HEK293 (cell line): ENCODE data around the gene ATP5PB.
A peak's percentile ranks its signal among the peaks of the same experiment; 100 is the strongest.

Experiments used
- CTCF ChIA-PET: fragments of 350-600 bp; formaldehyde crosslinking; extraction: SDS; loops from one replicate; lab custom pipeline; 2021; ENCODE audit warnings: antibody characterized with exemption; lab: Yijun Ruan, JAX
- POLR2A ChIA-PET: fragments of 300-600 bp; formaldehyde crosslinking; extraction: SDS; loops from one replicate; lab custom pipeline; 2020; ENCODE audit warnings: antibody characterized with exemption, inconsistent platforms; lab: Yijun Ruan, JAX
- H3K27ac ChIP-seq: fragments of 200-500 bp; sonication (Bioruptor generic); 2 replicates; pipeline ENCODE4 v1.5.1; 2014; ENCODE audit warnings: low read depth, low read length, control low read depth, inconsistent platforms; ENCODE audit errors: extremely low read depth
- H3K36me3 ChIP-seq, 2 experiments: fragments of 200-500 bp in 1 of 2; sonication (Bioruptor generic) in 1 of 2; 1 replicate in 1 of 2; 2 replicates in 1 of 2; pipeline ENCODE4 v1.5.1; 2014 to 2017; ENCODE audit warnings: inconsistent platforms in 2 of 2, low read length in 2 of 2; ENCODE audit not compliant: control insufficient read depth in 2 of 2, insufficient read depth in 1 of 2
- H3K4me1 ChIP-seq: fragments of 200-500 bp; sonication (Bioruptor generic); 2 replicates; pipeline ENCODE4 v1.5.1; 2014; ENCODE audit warnings: mild to moderate bottlenecking, low read length, inconsistent platforms; ENCODE audit not compliant: control insufficient read depth, insufficient read depth
- H3K4me3 ChIP-seq: 2 replicates; pipeline ENCODE4 v1.5.1; 2011; ENCODE audit warnings: low read depth, mild to moderate bottlenecking, control low read depth, low read length, moderate library complexity
- H3K9me3 ChIP-seq: fragments of 200-500 bp; sonication (Bioruptor generic); 2 replicates; pipeline ENCODE4 v1.5.1; 2014; ENCODE audit warnings: low read depth, low read length, inconsistent platforms; ENCODE audit not compliant: control insufficient read depth, insufficient read depth
- BCL11A ChIP-seq: fragments of 450-650 bp; formaldehyde crosslinking; IDR thresholded peaks from 2 replicates; pipeline ENCODE4 v1.5.1; 2016; ENCODE audit warnings: low read depth, missing biosample characterization, missing genetic modification characterization
- EGR2 ChIP-seq: fragments of 450-650 bp; formaldehyde crosslinking; IDR thresholded peaks from 2 replicates; pipeline ENCODE4 v1.5.1; 2016; ENCODE audit warnings: low read depth, missing biosample characterization, missing genetic modification characterization
- GLI4 ChIP-seq: fragments of 450-650 bp; formaldehyde crosslinking; IDR thresholded peaks from 2 replicates; pipeline ENCODE4 v1.5.1; 2016; ENCODE audit warnings: missing biosample characterization, missing genetic modification characterization
- GLIS1 ChIP-seq: fragments of 450-650 bp; formaldehyde crosslinking; IDR thresholded peaks from 2 replicates; pipeline ENCODE4 v1.5.1; 2016; ENCODE audit warnings: missing biosample characterization, missing genetic modification characterization
- HOXC10 ChIP-seq: sonication (generic); formaldehyde crosslinking; IDR thresholded peaks from 2 replicates; pipeline ENCODE4 v1.8.1; 2023; ENCODE audit warnings: mild to moderate bottlenecking, missing genetic modification reagents
- KLF7 ChIP-seq: fragments of 450-650 bp; formaldehyde crosslinking; IDR thresholded peaks from 2 replicates; pipeline ENCODE4 v1.5.1; 2016; ENCODE audit warnings: missing biosample characterization, missing genetic modification characterization, borderline replicate concordance
- OVOL3 ChIP-seq: fragments of 450-650 bp; formaldehyde crosslinking; IDR thresholded peaks from 2 replicates; pipeline ENCODE4 v1.5.1; 2016; ENCODE audit warnings: missing biosample characterization, missing genetic modification characterization
- PATZ1 ChIP-seq: fragments of 450-650 bp; formaldehyde crosslinking; IDR thresholded peaks from 2 replicates; pipeline ENCODE4 v1.5.1; 2016; ENCODE audit warnings: missing biosample characterization, missing genetic modification characterization
- PRDM1 ChIP-seq: fragments of 450-650 bp; formaldehyde crosslinking; IDR thresholded peaks from 2 replicates; pipeline ENCODE4; 2016; ENCODE audit warnings: missing biosample characterization, missing genetic modification characterization
- PRDM2 ChIP-seq: fragments of 450-650 bp; formaldehyde crosslinking; IDR thresholded peaks from 2 replicates; pipeline ENCODE4 v1.5.1; 2016; ENCODE audit warnings: missing biosample characterization, missing genetic modification characterization, borderline replicate concordance
- ZFP69B ChIP-seq: fragments of 450-650 bp; formaldehyde crosslinking; IDR thresholded peaks from 2 replicates; pipeline ENCODE4 v1.5.1; 2016; ENCODE audit warnings: missing biosample characterization, missing genetic modification characterization
- ZIC2 ChIP-seq: fragments of 450-650 bp; formaldehyde crosslinking; IDR thresholded peaks from 2 replicates; pipeline ENCODE4 v1.5.1; 2016; ENCODE audit warnings: missing biosample characterization, missing genetic modification characterization
- ZNF302 ChIP-seq: fragments of 450-650 bp; formaldehyde crosslinking; IDR thresholded peaks from 2 replicates; pipeline ENCODE4 v1.5.1; 2016; ENCODE audit warnings: missing biosample characterization, missing genetic modification characterization, low read depth
- ZNF335 ChIP-seq: fragments of 450-650 bp; formaldehyde crosslinking; conservative IDR thresholded peaks from 2 replicates; pipeline ENCODE4 v1.5.1; 2016; ENCODE audit warnings: missing biosample characterization, missing genetic modification characterization
- ZNF48 ChIP-seq: fragments of 450-650 bp; formaldehyde crosslinking; IDR thresholded peaks from 2 replicates; pipeline ENCODE4 v1.5.1; 2016; ENCODE audit warnings: missing biosample characterization, missing genetic modification characterization
- ZSCAN23 ChIP-seq: fragments of 450-650 bp; formaldehyde crosslinking; IDR thresholded peaks from 2 replicates; pipeline ENCODE4 v1.5.1; 2016; ENCODE audit warnings: missing biosample characterization, missing genetic modification characterization
- ZSCAN30 ChIP-seq: fragments of 450-650 bp; IDR thresholded peaks from 2 replicates; pipeline ENCODE4 v1.5.1; 2018; ENCODE audit warnings: missing biosample characterization, mild to moderate bottlenecking, missing genetic modification characterization, moderate library complexity
- TF ChIP-seq, protein P1 (sequence below): fragments of 450-650 bp; formaldehyde crosslinking; IDR thresholded peaks from 2 replicates; pipeline ENCODE4 v1.5.1; 2016; ENCODE audit warnings: missing biosample characterization, missing genetic modification characterization
- TF ChIP-seq, protein P2 (sequence below): fragments of 450-650 bp; formaldehyde crosslinking; IDR thresholded peaks from 2 replicates; pipeline ENCODE4 v1.5.1; 2016; ENCODE audit warnings: missing biosample characterization, missing genetic modification characterization
- TF ChIP-seq, protein P3 (sequence below): fragments of 450-650 bp; formaldehyde crosslinking; IDR thresholded peaks from 2 replicates; pipeline ENCODE4 v1.5.1; 2017; ENCODE audit warnings: missing biosample characterization, missing genetic modification characterization

Gene ATP5PB

GRCh38 chr1:111448482-111448917, 764 bp upstream of the ATP5PB start (continued):
- TF ChIP-seq PATZ1 (tag by site-specific recombination) = no peak
- TF ChIP-seq HOXC10 = no peak
- TF ChIP-seq ZFP69B (tag by site-specific recombination) = no peak
- TF ChIP-seq ZSCAN30 (tag by site-specific recombination) = no peak
- TF ChIP-seq ZNF48 (tag by site-specific recombination) = no peak
- TF ChIP-seq, protein P1, sequence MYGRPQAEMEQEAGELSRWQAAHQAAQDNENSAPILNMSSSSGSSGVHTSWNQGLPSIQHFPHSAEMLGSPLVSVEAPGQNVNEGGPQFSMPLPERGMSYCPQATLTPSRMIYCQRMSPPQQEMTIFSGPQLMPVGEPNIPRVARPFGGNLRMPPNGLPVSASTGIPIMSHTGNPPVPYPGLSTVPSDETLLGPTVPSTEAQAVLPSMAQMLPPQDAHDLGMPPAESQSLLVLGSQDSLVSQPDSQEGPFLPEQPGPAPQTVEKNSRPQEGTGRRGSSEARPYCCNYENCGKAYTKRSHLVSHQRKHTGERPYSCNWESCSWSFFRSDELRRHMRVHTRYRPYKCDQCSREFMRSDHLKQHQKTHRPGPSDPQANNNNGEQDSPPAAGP (tag by site-specific recombination) = 0 out of 2 replicates have a peak, but pooled peaks have one; percentile 40
- TF ChIP-seq ZIC2 (tag by site-specific recombination) = peak; percentile 34; the same call in 1 of the 2 replicates
- TF ChIP-seq PRDM2 (tag by site-specific recombination) = no peak
- TF ChIP-seq ZSCAN23 (tag by site-specific recombination) = no peak
- TF ChIP-seq GLIS1 (tag by site-specific recombination) = peak; percentile 69
- no peak for TF ChIP-seq KLF7 (tag by site-specific recombination)
- no peak for TF ChIP-seq ZNF302 (tag by site-specific recombination)

DNA sequence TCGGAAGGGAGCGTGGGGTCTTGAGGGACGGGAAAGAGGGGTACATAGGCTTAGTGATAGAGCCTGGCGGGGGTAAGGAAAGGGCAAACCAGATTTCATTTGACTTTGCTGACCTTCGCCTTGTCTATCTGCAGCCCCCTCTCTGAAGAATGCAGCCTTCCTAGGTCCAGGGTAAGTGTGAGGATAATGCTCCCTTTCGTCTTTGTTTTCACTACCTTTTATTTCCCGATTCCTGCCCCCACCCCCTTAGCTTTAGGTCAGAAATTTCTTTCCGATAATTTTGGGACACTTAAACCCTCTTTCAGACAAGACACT, 396 bp downstream of the ATP5PB start:
- H3K36me3 ChIP-seq = peaks cover 16 to 71% of the 10 kb centered on the region in 2 experiments; a peak in 2 of 3 replicates
- H3K4me1 ChIP-seq = no peaks in the 10 kb centered on the region
- H3K4me3 ChIP-seq = peak overlapping the region; percentile 99
- ChIA-PET POLR2A (interaction anchor here (1.2 kb wide), 1 partner anchor 289 kb away, joined by 3 read pairs; the partner anchor contains the start of gene INKA2), CTCF (interaction anchor here (0.8 kb wide), 1 partner anchor 211 kb away, joined by 4 read pairs; no protein-coding TSS in a partner anchor)
- no peaks in the 10 kb centered on the region for H3K9me3 ChIP-seq
- H3K27ac ChIP-seq = peak overlapping the region; percentile 54; the same call in 1 of the 2 replicates
- TF ChIP-seq, protein P2, sequence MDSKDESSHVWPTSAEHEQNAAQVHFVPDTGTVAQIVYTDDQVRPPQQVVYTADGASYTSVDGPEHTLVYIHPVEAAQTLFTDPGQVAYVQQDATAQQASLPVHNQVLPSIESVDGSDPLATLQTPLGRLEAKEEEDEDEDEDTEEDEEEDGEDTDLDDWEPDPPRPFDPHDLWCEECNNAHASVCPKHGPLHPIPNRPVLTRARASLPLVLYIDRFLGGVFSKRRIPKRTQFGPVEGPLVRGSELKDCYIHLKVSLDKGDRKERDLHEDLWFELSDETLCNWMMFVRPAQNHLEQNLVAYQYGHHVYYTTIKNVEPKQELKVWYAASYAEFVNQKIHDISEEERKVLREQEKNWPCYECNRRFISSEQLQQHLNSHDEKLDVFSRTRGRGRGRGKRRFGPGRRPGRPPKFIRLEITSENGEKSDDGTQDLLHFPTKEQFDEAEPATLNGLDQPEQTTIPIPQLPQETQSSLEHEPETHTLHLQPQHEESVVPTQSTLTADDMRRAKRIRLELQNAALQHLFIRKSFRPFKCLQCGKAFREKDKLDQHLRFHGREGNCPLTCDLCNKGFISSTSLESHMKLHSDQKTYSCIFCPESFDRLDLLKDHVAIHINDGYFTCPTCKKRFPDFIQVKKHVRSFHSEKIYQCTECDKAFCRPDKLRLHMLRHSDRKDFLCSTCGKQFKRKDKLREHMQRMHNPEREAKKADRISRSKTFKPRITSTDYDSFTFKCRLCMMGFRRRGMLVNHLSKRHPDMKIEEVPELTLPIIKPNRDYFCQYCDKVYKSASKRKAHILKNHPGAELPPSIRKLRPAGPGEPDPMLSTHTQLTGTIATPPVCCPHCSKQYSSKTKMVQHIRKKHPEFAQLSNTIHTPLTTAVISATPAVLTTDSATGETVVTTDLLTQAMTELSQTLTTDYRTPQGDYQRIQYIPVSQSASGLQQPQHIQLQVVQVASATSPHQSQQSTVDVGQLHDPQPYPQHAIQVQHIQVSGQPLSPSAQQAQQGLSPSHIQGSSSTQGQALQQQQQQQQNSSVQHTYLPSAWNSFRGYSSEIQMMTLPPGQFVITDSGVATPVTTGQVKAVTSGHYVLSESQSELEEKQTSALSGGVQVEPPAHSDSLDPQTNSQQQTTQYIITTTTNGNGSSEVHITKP (tag by site-specific recombination) = peak; percentile 8; the same call in 1 of the 2 replicates
- TF ChIP-seq, protein P1 (tag by site-specific recombination) = peak; percentile 40; the same call in 1 of the 2 replicates
- TF ChIP-seq, protein P3, sequence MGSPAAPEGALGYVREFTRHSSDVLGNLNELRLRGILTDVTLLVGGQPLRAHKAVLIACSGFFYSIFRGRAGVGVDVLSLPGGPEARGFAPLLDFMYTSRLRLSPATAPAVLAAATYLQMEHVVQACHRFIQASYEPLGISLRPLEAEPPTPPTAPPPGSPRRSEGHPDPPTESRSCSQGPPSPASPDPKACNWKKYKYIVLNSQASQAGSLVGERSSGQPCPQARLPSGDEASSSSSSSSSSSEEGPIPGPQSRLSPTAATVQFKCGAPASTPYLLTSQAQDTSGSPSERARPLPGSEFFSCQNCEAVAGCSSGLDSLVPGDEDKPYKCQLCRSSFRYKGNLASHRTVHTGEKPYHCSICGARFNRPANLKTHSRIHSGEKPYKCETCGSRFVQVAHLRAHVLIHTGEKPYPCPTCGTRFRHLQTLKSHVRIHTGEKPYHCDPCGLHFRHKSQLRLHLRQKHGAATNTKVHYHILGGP (tag by site-specific recombination) = no peak
- TF ChIP-seq ZNF302 (tag by site-specific recombination) (no peak), ZNF335 (tag by site-specific recombination) (peak; percentile 6; the same call in 1 of the 2 replicates), GLI4 (tag by site-specific recombination) (no peak), BCL11A (tag by site-specific recombination) (no peak), OVOL3 (tag by site-specific recombination) (no peak), EGR2 (no peak), PRDM1 (tag by site-specific recombination) (peak; percentile 85; the same call in 1 of the 2 replicates)
